Measurements from ENCODE around the gene SEPTIN7.

DNA sequence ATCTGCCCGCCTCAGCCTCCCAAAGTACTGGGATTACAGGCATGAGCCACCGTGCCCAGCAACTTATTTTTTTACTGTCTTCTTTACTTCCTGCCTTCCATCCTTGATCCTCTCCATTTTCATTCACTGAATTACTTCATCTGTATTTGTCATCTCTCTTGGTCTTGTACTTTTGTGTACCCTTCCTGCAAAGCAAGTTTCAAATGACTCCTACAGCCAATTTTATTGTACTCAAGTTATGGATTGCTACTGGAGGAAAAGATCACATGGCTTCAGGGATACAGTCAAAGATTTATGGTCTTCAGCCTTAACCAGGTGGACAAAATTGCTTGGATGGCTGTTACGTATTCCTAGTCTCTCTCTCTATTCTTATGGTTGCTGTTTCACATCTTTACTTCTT is 22.6 kb downstream of the SEPTIN7 start:
- TF ChIP-seq, protein P1, sequence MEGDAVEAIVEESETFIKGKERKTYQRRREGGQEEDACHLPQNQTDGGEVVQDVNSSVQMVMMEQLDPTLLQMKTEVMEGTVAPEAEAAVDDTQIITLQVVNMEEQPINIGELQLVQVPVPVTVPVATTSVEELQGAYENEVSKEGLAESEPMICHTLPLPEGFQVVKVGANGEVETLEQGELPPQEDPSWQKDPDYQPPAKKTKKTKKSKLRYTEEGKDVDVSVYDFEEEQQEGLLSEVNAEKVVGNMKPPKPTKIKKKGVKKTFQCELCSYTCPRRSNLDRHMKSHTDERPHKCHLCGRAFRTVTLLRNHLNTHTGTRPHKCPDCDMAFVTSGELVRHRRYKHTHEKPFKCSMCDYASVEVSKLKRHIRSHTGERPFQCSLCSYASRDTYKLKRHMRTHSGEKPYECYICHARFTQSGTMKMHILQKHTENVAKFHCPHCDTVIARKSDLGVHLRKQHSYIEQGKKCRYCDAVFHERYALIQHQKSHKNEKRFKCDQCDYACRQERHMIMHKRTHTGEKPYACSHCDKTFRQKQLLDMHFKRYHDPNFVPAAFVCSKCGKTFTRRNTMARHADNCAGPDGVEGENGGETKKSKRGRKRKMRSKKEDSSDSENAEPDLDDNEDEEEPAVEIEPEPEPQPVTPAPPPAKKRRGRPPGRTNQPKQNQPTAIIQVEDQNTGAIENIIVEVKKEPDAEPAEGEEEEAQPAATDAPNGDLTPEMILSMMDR (IDR thresholded peaks at IDR 0.05) = no peak
- TF ChIP-seq ZFX (IDR thresholded peaks at IDR 0.05; ENCODE audit: borderline replicate concordance) = no peak
